ENCODE data around the gene TST.

GRCh38 chr22:37065961-37066360, 46.7 kb upstream of the TST start:
- TF ChIP-seq, protein P1, sequence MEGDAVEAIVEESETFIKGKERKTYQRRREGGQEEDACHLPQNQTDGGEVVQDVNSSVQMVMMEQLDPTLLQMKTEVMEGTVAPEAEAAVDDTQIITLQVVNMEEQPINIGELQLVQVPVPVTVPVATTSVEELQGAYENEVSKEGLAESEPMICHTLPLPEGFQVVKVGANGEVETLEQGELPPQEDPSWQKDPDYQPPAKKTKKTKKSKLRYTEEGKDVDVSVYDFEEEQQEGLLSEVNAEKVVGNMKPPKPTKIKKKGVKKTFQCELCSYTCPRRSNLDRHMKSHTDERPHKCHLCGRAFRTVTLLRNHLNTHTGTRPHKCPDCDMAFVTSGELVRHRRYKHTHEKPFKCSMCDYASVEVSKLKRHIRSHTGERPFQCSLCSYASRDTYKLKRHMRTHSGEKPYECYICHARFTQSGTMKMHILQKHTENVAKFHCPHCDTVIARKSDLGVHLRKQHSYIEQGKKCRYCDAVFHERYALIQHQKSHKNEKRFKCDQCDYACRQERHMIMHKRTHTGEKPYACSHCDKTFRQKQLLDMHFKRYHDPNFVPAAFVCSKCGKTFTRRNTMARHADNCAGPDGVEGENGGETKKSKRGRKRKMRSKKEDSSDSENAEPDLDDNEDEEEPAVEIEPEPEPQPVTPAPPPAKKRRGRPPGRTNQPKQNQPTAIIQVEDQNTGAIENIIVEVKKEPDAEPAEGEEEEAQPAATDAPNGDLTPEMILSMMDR (IDR thresholded peaks at IDR 0.05 in 8 of 11, conservative IDR thresholded peaks at IDR 0.05 in 3 of 11) = no peak
- no peak for TF ChIP-seq POLR2A (IDR thresholded peaks at IDR 0.05)
